GM19395 (cell line): ENCODE results near the gene CACNA1B.

ENCODE experiments used
- ATAC-seq: cut with Tn5 transposase; IDR thresholded peaks from one replicate; pipeline ENCODE4 v1.9.1; 2021; ENCODE audit warnings: mild to moderate bottlenecking, moderate library complexity; ENCODE audit not compliant: unreplicated experiment

The CACNA1B gene

GRCh38 chr9:138049779-138050471, 172.3 kb downstream of the CACNA1B start:
- no peak for ATAC-seq

- ATAC-seq: no peak
Measured at GRCh38 chr9:138050472-138051330, 173.1 kb downstream of the CACNA1B start.

GRCh38 chr9:138051586-138052321, 174.2 kb downstream of the CACNA1B start:
- no peak for ATAC-seq

- no peak for ATAC-seq
Measured at GRCh38 chr9:138052322-138052615, 174.7 kb downstream of the CACNA1B start.

GRCh38 chr9:138052635-138053320, 175.2 kb downstream of the CACNA1B start:
- no peak for ATAC-seq

GRCh38 chr9:138053321-138053868, 175.8 kb downstream of the CACNA1B start:
- ATAC-seq: no peak

GRCh38 chr9:138053996-138054752, 176.6 kb downstream of the CACNA1B start:
- ATAC-seq: no peak

- ATAC-seq: no peak
Measured at GRCh38 chr9:138057726-138058125, 180.1 kb downstream of the CACNA1B start.

GRCh38 chr9:138058181-138058580, 180.6 kb downstream of the CACNA1B start:
- ATAC-seq: no peak

GRCh38 chr9:138059196-138059595, 181.6 kb downstream of the CACNA1B start:
- no peak for ATAC-seq

- no peak for ATAC-seq
Measured at GRCh38 chr9:138060365-138060764, 182.8 kb downstream of the CACNA1B start.

- no peak for ATAC-seq
Measured at GRCh38 chr9:138060881-138061280, 183.3 kb downstream of the CACNA1B start.

- ATAC-seq: no peak
Measured at GRCh38 chr9:138061631-138062030, 184.0 kb downstream of the CACNA1B start.

GRCh38 chr9:138062196-138062595, 184.6 kb downstream of the CACNA1B start:
- ATAC-seq: no peak

- ATAC-seq: no peak
Measured at GRCh38 chr9:138063033-138063432, 185.5 kb downstream of the CACNA1B start.

GRCh38 chr9:138063785-138064184, 186.2 kb downstream of the CACNA1B start:
- no peak for ATAC-seq

GRCh38 chr9:138064547-138064946, 187.0 kb downstream of the CACNA1B start:
- no peak for ATAC-seq

- ATAC-seq: no peak
Measured at GRCh38 chr9:138065287-138065686, 187.7 kb downstream of the CACNA1B start.

- no peak for ATAC-seq
Measured at GRCh38 chr9:138066049-138066448, 188.5 kb downstream of the CACNA1B start.
